Calu3 (cell line): ENCODE measurements around the gene LYZL1. TPM values are rescaled to one million over a fixed set of nuclear protein-coding genes. Genes with fewer than 3 reads are reported as not detected.
A peak's percentile ranks its signal among the peaks of the same experiment; 100 is the strongest.
"Not testable (repeated sequence)": the region's sequence is repeated elsewhere in the genome, so short reads cannot be mapped to it uniquely, and the experiment has no call there.

ENCODE experiments used
- BruUV-seq: library from RNA; stranded (reverse); fragments of 400-500 nt; replicated peaks from 2 replicates; lab custom pipeline; 2021; lab: Mats Ljungman, UMichigan
- CTCF ChIA-PET: fragments of 300-600 bp; sonication (Branson Sonifier 250); formaldehyde crosslinking; loops from one replicate; lab custom pipeline; 2022; ENCODE audit warnings: antibody characterized with exemption; lab: Charles Lee
- DNase-seq: peaks from one replicate; pipeline ENCODE4 v3.0.0; 2022
- H3K27ac Mint-ChIP-seq: one replicate; pipeline ENCODE4 v1.8.0; 2022; ENCODE audit warnings: mixed read lengths; ENCODE audit not compliant: unreplicated experiment
- H3K27me3 Mint-ChIP-seq: one replicate; pipeline ENCODE4 v1.8.0; 2022; ENCODE audit warnings: mixed read lengths; ENCODE audit not compliant: unreplicated experiment
- H3K36me3 Mint-ChIP-seq: one replicate; pipeline ENCODE4 v1.8.0; 2022; ENCODE audit warnings: mild to moderate bottlenecking, moderate library complexity, mixed read lengths; ENCODE audit not compliant: insufficient read depth, unreplicated experiment
- H3K4me1 Mint-ChIP-seq: one replicate; pipeline ENCODE4 v1.8.0; 2022; ENCODE audit warnings: mild to moderate bottlenecking, low read depth, mixed read lengths; ENCODE audit not compliant: unreplicated experiment
- H3K4me3 Mint-ChIP-seq: one replicate; pipeline ENCODE4 v1.8.0; 2022; ENCODE audit warnings: mild to moderate bottlenecking, low read depth, moderate library complexity, mixed read lengths; ENCODE audit not compliant: unreplicated experiment
- H3K9me3 Mint-ChIP-seq: one replicate; pipeline ENCODE4 v1.8.0; 2022; ENCODE audit warnings: low read depth, mixed read lengths; ENCODE audit not compliant: unreplicated experiment
- CTCF ChIP-seq: fragments of 200-600 bp; IDR thresholded peaks from one replicate; pipeline ENCODE4 v1.8.0; 2022; ENCODE audit warnings: antibody characterized with exemption; ENCODE audit not compliant: unreplicated experiment
- intact Hi-C: fragments of 100-400 bp; cut with micrococcal nuclease; formaldehyde crosslinking; loops from one replicate; pipeline ENCODE4 v1.10.0; 2022; ENCODE audit not compliant: unreplicated experiment
- total RNA-seq: library from RNA; stranded (reverse); gene quantifications from 2 replicates; pipeline ENCODE4 v1.2.3, GENCODE V29; 2022

Gene LYZL1
- total RNA-seq, 1 experiment from 2014 or later, result not detected

DNA sequence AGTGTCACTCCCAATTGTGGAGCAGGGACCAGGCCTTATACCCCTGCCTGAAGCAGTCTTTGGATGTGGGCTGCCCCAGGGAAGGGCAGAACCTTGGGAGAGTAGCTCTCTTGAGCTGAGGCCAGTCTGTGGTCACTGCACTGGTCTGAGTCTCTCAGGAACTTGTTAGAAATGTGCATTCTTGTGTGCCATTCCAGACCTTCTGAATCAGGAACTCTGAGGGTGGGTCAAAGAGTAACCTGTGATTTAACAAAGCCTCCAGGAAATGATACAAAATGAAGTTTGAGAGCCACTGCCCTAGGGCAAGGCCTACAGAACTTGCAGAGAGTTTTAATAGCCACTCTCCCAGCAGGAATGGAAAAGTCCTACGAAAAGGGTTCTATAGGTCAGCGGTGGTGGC, 68.1 kb downstream of the LYZL1 start:
- intact Hi-C loops, result no loop called here
- no peak for TF ChIP-seq CTCF
- Mint-ChIP-seq H3K36me3 (no peaks in the 10 kb centered on the region), H3K27ac (no peak overlapping the region), H3K4me3 (no peak overlapping the region), H3K4me1 (peaks cover 27% of the 10 kb centered on the region), H3K9me3 (no peaks in the 10 kb centered on the region), H3K27me3 (no peaks in the 10 kb centered on the region)
- no peak for DNase-seq
- CTCF ChIA-PET, result interaction anchor here (0.5 kb wide), 1 partner anchor 78 kb away, joined by 4 read pairs; no protein-coding TSS in a partner anchor
- BruUV-seq, result no TSS peak

DNA sequence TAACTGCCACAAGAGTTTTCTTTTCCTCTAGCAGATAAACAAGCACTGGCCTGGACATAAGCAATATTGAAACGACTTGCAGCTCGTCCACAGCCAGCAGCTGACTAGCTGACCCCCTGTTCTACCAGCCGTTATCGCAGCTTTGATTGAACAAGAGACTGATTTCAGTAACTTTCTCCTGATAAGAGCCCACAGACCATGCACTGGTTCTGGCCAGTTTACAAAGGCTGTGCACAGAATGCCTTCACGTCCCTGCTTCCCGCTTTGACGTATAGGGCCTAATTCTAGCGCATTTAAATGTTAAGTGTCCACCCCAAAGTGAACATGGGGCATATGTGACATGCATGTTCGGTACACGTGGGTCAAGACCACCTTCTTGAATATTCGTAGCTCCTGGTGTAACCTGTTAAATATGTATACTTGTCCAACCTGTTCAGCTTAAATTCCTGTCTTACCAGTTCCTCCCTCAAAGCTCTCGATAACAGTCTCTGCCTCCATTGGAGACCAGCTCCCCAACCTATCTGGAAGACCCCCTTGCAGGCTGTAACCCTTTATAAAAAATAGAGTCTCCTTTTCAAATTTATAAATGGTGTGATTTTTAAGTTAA, 69.2 kb downstream of the LYZL1 start:
- intact Hi-C loops, result no loop called here
- TF ChIP-seq CTCF, result no peak
- Mint-ChIP-seq H3K27ac (no peak overlapping the region), H3K4me3 (no peak overlapping the region), H3K36me3 (no peaks in the 10 kb centered on the region), H3K4me1 (peaks cover 27% of the 10 kb centered on the region), H3K27me3 (no peaks in the 10 kb centered on the region), H3K9me3 (no peaks in the 10 kb centered on the region)
- DNase-seq, result no peak
- CTCF ChIA-PET, result no interaction called here
- no TSS peak for BruUV-seq

DNA sequence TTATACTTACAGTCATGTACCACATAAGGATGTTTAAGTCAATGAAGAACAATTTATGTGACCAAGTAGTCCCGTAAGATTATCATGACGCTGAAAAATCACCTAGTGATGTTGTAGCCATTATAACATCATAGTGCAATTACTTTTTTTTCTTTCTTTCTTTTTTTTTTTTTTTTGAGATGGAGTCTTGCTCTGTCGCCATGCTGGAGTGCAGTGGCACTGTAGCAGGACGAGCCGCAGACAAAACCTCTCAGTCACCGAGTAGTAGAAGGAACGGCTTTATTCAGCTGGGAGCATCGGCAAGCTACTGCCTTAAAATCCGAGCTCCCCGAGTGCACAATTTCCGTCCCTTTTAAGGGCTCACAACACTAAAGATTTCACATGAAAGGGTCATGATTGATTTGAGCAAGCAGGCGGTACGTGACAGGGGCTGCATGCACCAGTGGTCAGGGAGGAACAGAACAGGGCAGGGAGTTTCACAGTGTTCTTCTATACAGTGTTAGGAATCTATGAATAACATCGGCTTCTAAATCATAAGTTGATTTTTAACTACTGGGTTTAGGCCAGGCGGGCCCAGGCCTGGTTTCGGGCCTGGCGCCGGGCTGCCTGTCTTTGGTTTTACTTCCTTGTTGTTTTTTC, 71.5 kb downstream of the LYZL1 start:
- H3K27me3 Mint-ChIP-seq, H3K27ac Mint-ChIP-seq, H3K36me3 Mint-ChIP-seq, BruUV-seq, H3K9me3 Mint-ChIP-seq, DNase-seq, intact Hi-C loops: not testable (repeated sequence)
- H3K4me1 Mint-ChIP-seq, result peaks cover 27% of the 10 kb centered on the region
- peak overlapping the region; percentile 44 for H3K4me3 Mint-ChIP-seq
- CTCF ChIA-PET, result interaction anchor here (0.7 kb wide), 1 partner anchor 79 kb away, joined by 5 read pairs; no protein-coding TSS in a partner anchor
